GM10266 (cell line): ENCODE measurements around the gene OTOR.

Experiments
- DNase-seq: peaks from one replicate; pipeline ENCODE4 v3.0.0; 2012; ENCODE audit errors: extremely low spot score
- CTCF ChIP-seq: IDR thresholded peaks from 2 replicates; pipeline ENCODE4 v1.5.1; 2012; ENCODE audit warnings: mild to moderate bottlenecking, low read depth; ENCODE audit not compliant: control insufficient read depth, insufficient read depth; ENCODE audit errors: missing control alignments

The OTOR gene

DNA sequence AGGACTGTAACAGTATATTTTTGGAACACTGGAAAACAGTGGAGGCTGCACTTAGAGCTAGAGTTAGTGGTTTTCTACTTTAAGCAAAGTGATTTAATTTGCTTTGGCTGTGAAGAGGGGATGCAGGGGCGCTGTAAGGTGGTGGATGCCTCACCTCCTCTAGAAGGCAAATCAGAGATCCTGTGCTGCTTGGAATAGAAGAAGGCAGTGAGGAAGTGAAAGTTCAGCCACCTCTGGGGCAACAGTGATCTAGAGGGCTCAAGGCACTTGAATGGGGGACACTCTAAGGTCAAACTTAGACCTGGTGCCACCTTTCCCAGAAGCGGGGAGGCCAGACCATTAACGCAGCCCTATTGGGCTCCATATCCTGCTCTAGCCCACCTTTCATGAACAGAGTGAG, 37.4 kb upstream of the OTOR start:
- TF ChIP-seq CTCF: no peak
- no peak for DNase-seq

GRCh38 chr20:16711661-16712258, 36.4 kb upstream of the OTOR start:
- TF ChIP-seq CTCF: no peak
- no peak for DNase-seq

DNA sequence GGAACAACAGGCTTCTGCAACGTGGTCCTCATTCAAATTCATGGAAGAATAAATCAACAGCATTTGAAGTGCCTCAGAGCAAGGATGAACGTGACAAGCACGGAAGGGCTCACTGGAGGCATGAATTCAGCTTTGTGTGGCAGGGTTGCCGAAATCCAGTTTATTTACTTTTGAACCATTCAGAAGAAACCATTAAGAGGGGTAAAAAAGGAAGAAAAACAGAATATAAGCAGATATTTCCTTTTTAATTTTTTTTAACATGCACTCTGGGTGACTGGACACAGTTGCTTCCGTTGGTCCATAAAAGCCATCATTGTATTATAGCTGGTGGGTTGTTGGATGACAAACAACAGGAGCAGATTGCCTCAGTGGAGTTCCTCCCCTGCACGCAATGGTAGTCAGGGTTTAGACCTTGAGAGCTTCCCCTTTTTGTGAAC, 35.6 kb upstream of the OTOR start:
- TF ChIP-seq CTCF: no peak
- DNase-seq: no peak

DNA sequence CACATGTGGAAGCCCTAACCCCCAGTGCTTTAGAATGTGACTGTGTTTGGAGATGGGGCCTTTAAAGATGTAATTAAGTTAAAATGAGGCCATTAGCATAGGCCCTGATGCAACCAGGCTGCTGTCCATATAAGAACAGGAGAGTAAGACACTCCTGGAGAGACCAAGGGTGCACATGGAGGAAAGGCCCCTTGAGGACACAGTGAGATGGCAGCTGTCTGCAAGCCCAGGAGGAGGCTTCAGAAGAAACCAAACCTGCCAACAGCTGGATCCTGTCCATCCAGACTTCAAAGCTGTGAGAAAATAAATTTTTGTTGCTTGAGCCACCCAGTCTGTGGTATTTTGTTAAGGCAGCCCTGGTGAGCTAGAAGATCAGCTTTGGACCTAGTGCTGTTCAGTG, 35.1 kb upstream of the OTOR start:
- no peak for DNase-seq

DNA sequence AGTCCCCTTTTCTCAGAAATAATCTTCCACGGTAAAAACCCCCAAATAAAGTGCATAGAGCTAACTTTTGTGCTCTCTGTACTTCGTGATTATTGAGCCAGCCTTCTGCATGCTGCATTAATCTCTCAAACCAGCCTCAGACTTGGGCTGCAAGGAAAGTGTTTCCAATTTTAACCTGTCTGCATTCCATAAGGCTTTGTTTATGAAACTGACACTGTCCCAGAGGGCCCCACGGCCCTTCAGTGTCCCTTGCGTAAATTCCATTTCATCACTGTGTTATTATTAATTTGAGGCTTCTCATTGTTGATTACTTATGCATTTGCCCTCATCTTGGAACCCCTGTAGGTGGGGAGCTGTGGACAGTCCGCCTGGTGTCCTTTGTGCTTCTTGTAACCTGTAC, 33.9 kb upstream of the OTOR start:
- no peak for DNase-seq
- no peak for TF ChIP-seq CTCF

More for the DNA sequence above, 35.1 kb upstream of the OTOR start:
- no peak for TF ChIP-seq CTCF

- TF ChIP-seq CTCF: no peak
- DNase-seq: no peak
Observed at GRCh38 chr20:16714751-16715150, 33.4 kb upstream of the OTOR start.

DNA sequence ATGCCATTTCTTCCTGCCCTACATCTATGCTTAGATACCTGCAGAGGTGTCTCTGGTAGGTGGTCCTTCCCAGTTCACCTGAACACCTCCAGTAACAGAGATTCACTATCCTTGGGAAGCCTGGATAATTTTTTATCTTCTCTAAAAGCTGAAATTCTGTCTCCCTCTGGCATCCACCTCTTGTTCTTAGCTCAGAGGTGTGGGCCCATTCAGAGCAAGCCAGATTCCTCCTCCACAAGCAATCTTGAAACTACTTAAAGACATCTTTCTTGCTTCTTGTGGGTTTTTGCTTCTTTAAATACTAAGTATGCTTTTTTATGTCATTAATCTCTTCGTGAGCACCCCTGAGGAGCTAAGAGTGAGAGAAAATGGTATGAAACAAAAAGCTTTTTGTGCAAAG, 28.7 kb upstream of the OTOR start:
- DNase-seq: no peak
- no peak for TF ChIP-seq CTCF
